Naive B cell (primary cell): ENCODE measurements around the gene FHIT. TPM values are rescaled to one million over a fixed set of nuclear protein-coding genes. Genes with fewer than 3 reads are reported as not detected.
"Not testable (repeated sequence)": the region's sequence is repeated elsewhere in the genome, so short reads cannot be mapped to it uniquely, and the experiment has no call there.

Experiments
- ATAC-seq, 2 donors: fragments of 150-1000 bp; cut with Tn5 transposase; 2 replicates each; pipeline ENCODE4 v1.10.0; 2021; ENCODE audit warnings: low read depth in 2 of 2, mild to moderate bottlenecking in 2 of 2, moderate library complexity in 2 of 2
- DNase-seq: peaks from one replicate; pipeline ENCODE4 v3.0.0; 2022
- H3K27ac Mint-ChIP-seq, 6 donors: one replicate each; pipeline ENCODE4 v1.8.0; 2020 to 2022; ENCODE audit warnings: mild to moderate bottlenecking in 6 of 6, mixed read lengths in 6 of 6, moderate library complexity in 5 of 6, inconsistent platforms in 2 of 6
- H3K27me3 Mint-ChIP-seq, 3 donors: one replicate each; pipeline ENCODE4 v1.8.0; 2021 to 2022; ENCODE audit warnings: mixed read lengths in 3 of 3, mild to moderate bottlenecking in 1 of 3
- H3K36me3 Mint-ChIP-seq, 2 donors: one replicate each; pipeline ENCODE4 v1.8.0; 2020 to 2022; ENCODE audit warnings: mixed read lengths in 2 of 2, inconsistent platforms in 1 of 2, mild to moderate bottlenecking in 1 of 2
- H3K4me1 Mint-ChIP-seq, 3 donors: one replicate each; pipeline ENCODE4 v1.8.0; 2020 to 2022; ENCODE audit warnings: mixed read lengths in 3 of 3, inconsistent platforms in 1 of 3, mild to moderate bottlenecking in 1 of 3, moderate library complexity in 1 of 3
- H3K4me3 Mint-ChIP-seq, 8 donors: one replicate each; pipeline ENCODE4 v1.8.0; 2020 to 2022; ENCODE audit warnings: mild to moderate bottlenecking in 8 of 8, mixed read lengths in 8 of 8, moderate library complexity in 8 of 8, inconsistent platforms in 2 of 8
- H3K9me3 Mint-ChIP-seq, 7 donors: one replicate each; pipeline ENCODE4 v1.8.0; 2020 to 2022; ENCODE audit warnings: mixed read lengths in 7 of 7, mild to moderate bottlenecking in 5 of 7, inconsistent platforms in 2 of 7, moderate library complexity in 1 of 7
- polyA plus RNA-seq, 6 donors: library from polyadenylated mRNA; unstranded; fragments of 300-500 nt; fragmentation: Illumina TruSeq; gene quantifications; one replicate each; pipeline ENCODE4 v1.2.3, GENCODE V29; 2021; ENCODE audit warnings: low read depth in 6 of 6

FHIT gene
- polyA plus RNA-seq, 6 donors from 2014 or later: 3.2 to 12.6 (median 7.1) TPM

DNA sequence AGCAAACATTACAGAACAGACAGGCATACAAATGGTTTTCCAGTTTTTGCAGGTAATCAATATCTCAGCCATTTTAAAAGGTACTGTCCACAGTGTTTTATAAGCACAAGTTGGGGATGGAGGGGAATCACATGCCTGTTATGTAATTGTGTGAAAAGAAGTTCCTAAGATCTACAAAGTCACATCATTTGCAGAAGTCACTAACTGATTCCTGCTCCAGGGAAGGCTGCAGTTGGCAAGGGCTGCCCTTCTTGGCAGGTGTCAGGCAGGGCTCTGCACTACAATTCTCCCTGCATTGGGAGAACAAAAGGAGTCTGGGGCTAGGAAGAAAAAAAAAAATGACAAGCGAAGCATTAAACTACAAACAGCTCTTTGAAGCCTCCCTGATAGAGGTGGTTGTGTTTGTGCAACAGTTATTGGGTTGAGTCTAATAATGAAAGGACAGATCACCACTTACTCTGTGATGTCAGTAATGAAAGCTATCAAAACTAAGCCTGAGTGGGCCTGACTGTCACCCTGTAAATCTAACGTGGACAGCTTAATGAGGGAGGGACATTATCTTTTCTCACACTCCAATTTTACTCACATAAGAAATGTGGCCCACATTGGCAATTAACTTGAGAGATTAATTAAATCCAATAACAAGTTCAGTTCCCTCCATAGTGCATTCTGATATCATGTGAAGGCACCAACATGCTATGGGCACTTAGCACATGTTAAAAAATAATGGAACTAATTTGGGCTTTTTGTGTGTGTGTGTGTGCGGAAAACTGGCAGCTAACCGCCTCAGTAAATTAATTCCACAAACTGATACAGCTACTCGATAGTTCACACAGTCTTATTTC is 242.9 kb downstream of the FHIT start:
- no peaks in the 10 kb centered on the region for H3K36me3 Mint-ChIP-seq
- peak overlapping the region; percentile 86 to 97 (median 94) for H3K27ac Mint-ChIP-seq
- peaks cover 23 to 27% (median 26%) of the 10 kb centered on the region in 3 donors for H3K4me1 Mint-ChIP-seq
- no peaks in the 10 kb centered on the region for H3K9me3 Mint-ChIP-seq
- ATAC-seq: no peak
- peak overlapping the region; percentile 23 to 83 (median 62) for H3K4me3 Mint-ChIP-seq
- DNase-seq: no peak
- H3K27me3 Mint-ChIP-seq: no peaks in the 10 kb centered on the region

GRCh38 chr3:61005591-61005990 is 245.7 kb downstream of the FHIT start:
- no peak for ATAC-seq
- Mint-ChIP-seq H3K27ac (no peak overlapping the region), H3K9me3 (no peaks in the 10 kb centered on the region), H3K4me1 (peaks cover 23 to 27% (median 26%) of the 10 kb centered on the region in 3 donors), H3K4me3 (no peak overlapping the region), H3K27me3 (no peaks in the 10 kb centered on the region), H3K36me3 (no peaks in the 10 kb centered on the region)
- DNase-seq: no peak

GRCh38 chr3:60998858-60999257 is 252.4 kb downstream of the FHIT start:
- DNase-seq (no peak), ATAC-seq (no peak)
- Mint-ChIP-seq H3K4me3 (no peak overlapping the region), H3K27me3 (no peaks in the 10 kb centered on the region), H3K27ac (no peak overlapping the region), H3K4me1 (no peaks in the 10 kb centered on the region), H3K36me3 (no peaks in the 10 kb centered on the region), H3K9me3 (no peaks in the 10 kb centered on the region)

DNA sequence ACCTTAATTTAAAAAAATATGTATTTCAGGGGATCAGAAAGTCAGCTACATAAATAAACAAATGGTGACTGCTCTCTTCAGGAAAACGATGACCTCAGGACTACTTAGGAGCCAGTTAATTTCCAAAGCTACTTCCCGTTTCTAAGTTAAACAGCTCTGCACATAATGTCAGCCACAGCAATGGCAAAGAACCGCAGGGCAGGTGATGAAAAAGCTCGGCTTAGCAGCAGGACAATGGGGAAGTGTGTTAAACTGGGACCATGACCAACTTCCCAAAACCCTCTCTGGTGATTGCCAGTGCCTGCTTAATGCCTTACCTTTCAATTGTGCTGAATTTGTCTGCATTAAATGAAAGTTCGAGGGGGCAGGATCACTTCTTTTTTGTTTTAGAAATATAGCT is 258.9 kb downstream of the FHIT start:
- DNase-seq (peak; percentile 3), ATAC-seq (peak in 1 of 2 donors; percentile 55)
- no peak overlapping the region for H3K4me3 Mint-ChIP-seq
- H3K9me3 Mint-ChIP-seq: peaks cover 0 to 9% (median 0%) of the 10 kb centered on the region in 7 donors
- H3K4me1 Mint-ChIP-seq: no peaks in the 10 kb centered on the region
- peaks cover 0 to 8% of the 10 kb centered on the region in 2 donors for H3K36me3 Mint-ChIP-seq
- H3K27ac Mint-ChIP-seq: peak overlapping the region in 2 of 6 donors; percentile 12 to 15
- H3K27me3 Mint-ChIP-seq: no peaks in the 10 kb centered on the region

- Mint-ChIP-seq H3K36me3 (peaks cover 0 to 8% of the 10 kb centered on the region in 2 donors), H3K27me3 (no peaks in the 10 kb centered on the region), H3K9me3 (peaks cover 0 to 9% (median 2%) of the 10 kb centered on the region in 7 donors), H3K4me1 (no peaks in the 10 kb centered on the region), H3K4me3 (no peak overlapping the region), H3K27ac (no peak overlapping the region)
- DNase-seq (no peak), ATAC-seq (no peak)
Observed at GRCh38 chr3:60990442-60990730, 260.9 kb downstream of the FHIT start.

DNA sequence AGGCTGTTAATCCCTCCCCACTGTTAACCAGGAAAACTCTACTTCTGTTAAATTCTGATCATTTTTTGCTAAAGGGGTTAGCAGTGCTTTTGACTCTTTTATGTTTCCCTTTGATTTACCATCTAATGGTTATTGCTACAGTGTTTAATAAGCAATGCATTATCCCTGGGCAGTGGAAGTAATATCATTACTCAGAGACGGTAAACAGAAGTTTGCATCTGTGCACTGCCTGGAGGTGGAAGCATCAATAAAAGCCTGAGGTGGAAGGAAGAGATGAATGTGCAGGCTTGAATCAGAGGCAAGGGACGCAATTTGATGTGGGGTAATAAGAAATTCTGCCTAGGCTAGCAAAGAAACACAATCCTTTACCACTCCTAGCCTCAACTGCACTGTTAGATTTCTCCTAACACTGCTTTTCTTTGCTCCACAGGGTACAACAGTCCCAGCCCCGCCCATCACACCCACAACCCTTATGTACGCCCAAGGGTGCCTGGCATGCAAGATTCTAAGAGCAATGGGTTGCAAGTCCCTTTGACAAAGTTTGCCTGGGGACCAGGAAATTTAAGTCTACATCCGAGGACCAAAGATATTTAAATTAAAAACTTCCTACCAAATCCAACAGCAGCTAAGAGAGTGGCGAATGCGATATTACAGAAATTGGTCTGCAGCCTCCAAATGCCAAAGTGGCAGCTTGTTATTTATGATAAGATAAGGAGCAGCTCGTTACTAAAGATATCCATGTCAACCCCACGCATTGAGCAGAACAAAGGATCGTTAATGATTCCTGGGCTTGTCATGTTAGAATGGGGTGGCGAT is 261.4 kb downstream of the FHIT start:
- no peak for DNase-seq
- Mint-ChIP-seq H3K4me1 (no peaks in the 10 kb centered on the region), H3K36me3 (peaks cover 0 to 8% of the 10 kb centered on the region in 2 donors), H3K27me3 (no peaks in the 10 kb centered on the region), H3K4me3 (no peak overlapping the region), H3K27ac (no peak overlapping the region), H3K9me3 (peaks cover 0 to 13% (median 2%) of the 10 kb centered on the region in 7 donors)
- no peak for ATAC-seq

- H3K4me1 Mint-ChIP-seq, H3K27ac Mint-ChIP-seq, H3K36me3 Mint-ChIP-seq, DNase-seq, ATAC-seq, H3K4me3 Mint-ChIP-seq, H3K27me3 Mint-ChIP-seq: not testable (repeated sequence)
- peaks cover 0 to 17% (median 2%) of the 10 kb centered on the region in 7 donors for H3K9me3 Mint-ChIP-seq
Observed at GRCh38 chr3:60987191-60987590, 264.1 kb downstream of the FHIT start.

- Mint-ChIP-seq H3K36me3 (peaks cover 0 to 8% of the 10 kb centered on the region in 2 donors), H3K27me3 (no peaks in the 10 kb centered on the region), H3K4me3 (no peak overlapping the region), H3K27ac (no peak overlapping the region), H3K9me3 (peaks cover 0 to 17% (median 2%) of the 10 kb centered on the region in 7 donors), H3K4me1 (peaks cover 0 to 2% (median 0%) of the 10 kb centered on the region in 3 donors)
- ATAC-seq (no peak), DNase-seq (no peak)
Observed at GRCh38 chr3:60986552-60986951, 264.7 kb downstream of the FHIT start.

DNA sequence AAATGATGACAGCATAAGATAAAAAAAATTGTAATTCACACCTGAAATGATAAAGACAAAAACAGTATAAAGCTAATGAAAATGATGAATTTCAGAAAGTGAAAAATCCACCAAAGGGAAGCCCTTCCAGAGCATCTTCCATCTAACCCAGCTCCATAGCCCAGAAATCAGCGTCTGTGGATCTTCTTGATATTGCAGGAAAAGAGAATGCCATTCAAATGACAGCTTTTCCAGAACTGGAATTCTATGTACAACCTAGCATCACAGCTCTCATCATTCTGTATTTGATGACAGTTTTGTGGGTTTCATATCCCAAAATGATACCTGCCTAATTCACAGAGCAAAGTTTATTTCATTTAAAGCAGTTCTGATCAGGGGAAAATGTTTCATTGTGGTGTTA is 267.3 kb downstream of the FHIT start:
- ATAC-seq: no peak
- H3K4me1 Mint-ChIP-seq: peaks cover 0 to 4% (median 0%) of the 10 kb centered on the region in 3 donors
- peaks cover 0 to 8% of the 10 kb centered on the region in 2 donors for H3K36me3 Mint-ChIP-seq

DNA sequence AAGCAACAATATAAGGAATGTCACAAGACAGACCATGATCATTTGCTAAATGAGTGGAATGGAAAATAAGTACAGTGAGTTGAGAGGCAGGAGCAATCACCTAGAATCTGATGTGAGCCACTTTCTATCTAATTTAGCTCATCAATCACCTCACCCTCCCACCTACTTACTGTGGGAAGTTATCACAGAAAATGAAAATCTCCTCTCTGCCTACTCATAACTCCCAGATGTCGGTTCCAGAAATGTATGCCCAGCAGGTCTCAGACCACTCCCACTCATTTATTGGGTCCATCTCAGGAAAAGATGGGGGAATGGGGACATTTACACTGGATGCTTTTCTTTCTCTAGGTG is 270.9 kb downstream of the FHIT start:
- no peak overlapping the region for H3K4me3 Mint-ChIP-seq
- H3K27me3 Mint-ChIP-seq: no peaks in the 10 kb centered on the region
- H3K36me3 Mint-ChIP-seq: no peaks in the 10 kb centered on the region
- H3K9me3 Mint-ChIP-seq: peaks cover 0 to 7% (median 0%) of the 10 kb centered on the region in 7 donors
- no peak overlapping the region for H3K27ac Mint-ChIP-seq
- peaks cover 0 to 4% (median 0%) of the 10 kb centered on the region in 3 donors for H3K4me1 Mint-ChIP-seq
- DNase-seq: no peak
- ATAC-seq: no peak

More for the DNA sequence above, 267.3 kb downstream of the FHIT start:
- no peak overlapping the region for H3K27ac Mint-ChIP-seq
- H3K27me3 Mint-ChIP-seq: no peaks in the 10 kb centered on the region
- H3K4me3 Mint-ChIP-seq: no peak overlapping the region
- H3K9me3 Mint-ChIP-seq: peaks cover 0 to 17% (median 2%) of the 10 kb centered on the region in 7 donors
- DNase-seq: no peak

DNA sequence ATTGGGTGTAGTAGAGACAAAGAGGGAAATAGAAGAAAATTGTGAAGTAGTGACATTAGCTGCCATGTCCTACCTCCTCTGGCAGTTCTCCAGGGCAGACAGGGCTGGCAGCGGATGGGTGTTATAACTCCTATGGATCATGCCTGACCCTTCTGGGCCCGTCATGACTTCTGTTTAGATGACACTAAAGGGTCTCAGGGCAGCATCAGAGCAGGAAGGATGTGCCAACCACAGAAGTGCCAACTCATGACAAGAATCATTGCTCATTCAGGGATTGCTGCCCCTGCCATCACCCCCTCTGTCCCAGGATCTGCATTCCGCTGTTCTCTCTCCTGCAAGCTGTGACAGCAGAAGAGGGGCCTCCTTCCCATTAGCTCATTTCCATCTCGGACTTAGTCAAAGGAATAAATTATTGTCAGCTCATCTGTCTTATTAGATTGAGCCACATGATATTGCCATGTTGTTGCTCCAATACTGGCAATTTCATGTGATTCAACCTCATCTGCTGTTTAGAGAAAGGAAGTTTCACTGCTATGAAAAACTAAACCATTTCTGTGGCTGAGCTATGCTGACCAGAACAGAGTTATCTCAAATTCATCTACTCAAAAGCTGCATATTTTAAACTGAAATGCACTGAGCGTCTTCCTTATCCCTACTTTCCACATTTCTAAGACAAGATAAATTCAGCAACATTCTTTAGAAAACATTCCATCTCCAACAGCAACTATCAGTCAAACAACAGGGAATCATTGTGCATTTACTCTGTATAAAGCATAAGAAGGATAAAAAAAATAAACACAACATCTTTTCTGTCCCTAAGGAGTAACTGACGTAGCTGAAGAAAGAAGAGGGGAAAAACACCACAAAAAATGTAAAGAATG is 271.6 kb downstream of the FHIT start:
- Mint-ChIP-seq H3K4me3 (no peak overlapping the region), H3K9me3 (peaks cover 0 to 4% (median 0%) of the 10 kb centered on the region in 7 donors), H3K27me3 (no peaks in the 10 kb centered on the region), H3K4me1 (peaks cover 0 to 4% (median 0%) of the 10 kb centered on the region in 3 donors), H3K27ac (no peak overlapping the region), H3K36me3 (no peaks in the 10 kb centered on the region)
- no peak for DNase-seq
- ATAC-seq: no peak

DNA sequence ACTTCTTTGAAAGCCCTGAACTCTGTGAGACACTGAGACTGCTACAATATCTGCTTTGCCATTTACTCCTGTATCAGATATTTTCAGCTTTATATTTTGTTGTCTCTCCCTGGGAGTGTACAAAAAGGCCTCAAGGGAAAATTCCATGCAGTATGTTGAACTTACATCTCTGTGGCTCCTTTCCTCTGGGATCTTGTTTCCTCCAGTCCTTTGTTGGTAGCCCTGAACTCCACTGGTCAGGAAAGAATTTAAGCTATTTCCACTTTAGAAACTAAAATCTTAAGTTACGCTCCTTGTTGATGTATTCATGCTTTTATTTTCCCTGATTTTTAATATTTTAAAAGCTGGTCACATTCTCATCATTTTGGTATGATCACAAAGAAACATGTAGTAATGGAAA is 277.9 kb downstream of the FHIT start:
- peaks cover 0 to 17% of the 10 kb centered on the region in 2 donors for H3K36me3 Mint-ChIP-seq
- no peaks in the 10 kb centered on the region for H3K27me3 Mint-ChIP-seq
- H3K4me3 Mint-ChIP-seq: no peak overlapping the region
- H3K4me1 Mint-ChIP-seq: no peaks in the 10 kb centered on the region
- H3K27ac Mint-ChIP-seq: peak overlapping the region in 1 of 6 donors; percentile 28
- H3K9me3 Mint-ChIP-seq: peaks cover 4 to 43% (median 11%) of the 10 kb centered on the region in 7 donors
- ATAC-seq (no peak), DNase-seq (no peak)

- no peaks in the 10 kb centered on the region for H3K4me1 Mint-ChIP-seq
- no peak for ATAC-seq
- H3K27me3 Mint-ChIP-seq: no peaks in the 10 kb centered on the region
- peaks cover 0 to 17% of the 10 kb centered on the region in 2 donors for H3K36me3 Mint-ChIP-seq
- no peak overlapping the region for H3K27ac Mint-ChIP-seq
- DNase-seq: no peak
- no peak overlapping the region for H3K4me3 Mint-ChIP-seq
- peaks cover 4 to 43% (median 11%) of the 10 kb centered on the region in 7 donors for H3K9me3 Mint-ChIP-seq
Observed at GRCh38 chr3:60972599-60972998, 278.7 kb downstream of the FHIT start.
